GM12874 (cell line): ENCODE data around the gene PIK3R5.

Source experiments
- CTCF ChIP-seq: IDR thresholded peaks from 2 replicates; pipeline ENCODE4 v1.5.1; 2011; ENCODE audit warnings: low read depth, mild to moderate bottlenecking, control low read depth, low read length, moderate library complexity; ENCODE audit not compliant: insufficient read depth

Gene PIK3R5

GRCh38 chr17:8889458-8890210, 75.9 kb downstream of the PIK3R5 start:
- TF ChIP-seq CTCF, result no peak

DNA sequence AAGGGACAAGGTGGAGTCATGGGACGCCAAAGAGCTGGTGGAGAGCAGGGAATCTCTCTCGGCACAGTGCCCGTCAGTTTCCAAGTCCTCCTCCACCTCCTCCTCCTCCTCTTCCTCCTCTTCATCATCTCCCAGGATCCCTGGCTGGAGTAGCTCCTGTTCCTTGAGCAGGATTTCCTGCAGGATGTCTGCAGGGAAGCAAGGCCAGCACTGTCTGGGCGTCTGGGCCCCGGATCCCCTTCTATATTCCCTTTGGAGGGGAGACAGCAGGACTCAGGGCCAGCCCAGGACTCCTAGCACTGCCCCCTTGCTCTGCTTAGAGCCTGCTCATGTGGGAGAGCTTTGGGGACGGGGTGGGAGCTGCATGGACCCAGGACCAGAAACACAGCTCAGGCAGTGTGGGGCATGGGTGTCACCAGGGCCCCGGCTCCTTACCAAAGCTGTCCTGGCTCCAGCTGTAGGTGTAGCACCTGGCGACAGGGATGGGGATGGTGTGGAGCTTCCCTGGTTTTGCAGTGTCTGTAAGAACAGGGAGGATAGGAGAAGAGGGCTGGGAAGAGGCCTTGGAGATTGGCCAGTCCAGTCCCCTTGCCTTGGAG, 76.7 kb downstream of the PIK3R5 start:
- no peak for TF ChIP-seq CTCF

- TF ChIP-seq CTCF, result no peak
Observed at GRCh38 chr17:8887834-8888703, 77.4 kb downstream of the PIK3R5 start.

DNA sequence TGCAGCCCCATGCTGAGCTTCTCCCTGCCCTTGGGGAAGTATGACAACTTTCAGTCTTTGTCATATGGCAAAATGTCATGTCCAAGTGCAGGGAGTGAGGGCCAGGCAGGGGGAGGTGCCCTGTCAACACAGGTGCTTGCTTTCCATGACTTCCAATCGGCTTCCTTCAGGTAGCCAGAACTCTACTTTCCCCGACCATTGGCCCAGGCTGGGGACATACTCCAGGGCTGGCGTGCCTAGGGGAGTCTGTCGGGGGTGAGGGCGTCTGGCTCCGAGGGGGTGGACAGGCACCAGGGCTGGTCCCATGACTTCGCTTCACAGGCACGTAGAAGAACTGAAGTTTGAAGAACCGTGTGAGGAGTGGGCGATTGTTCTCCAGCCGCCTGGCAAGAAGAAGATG, 78.2 kb downstream of the PIK3R5 start:
- TF ChIP-seq CTCF, result no peak

GRCh38 chr17:8885967-8886684, 79.4 kb downstream of the PIK3R5 start:
- no peak for TF ChIP-seq CTCF

- TF ChIP-seq CTCF, result no peak
Observed at GRCh38 chr17:8884336-8884990, 81.0 kb downstream of the PIK3R5 start.
